Endothelial cell of umbilical vein (primary cell): Measurements from ENCODE around the gene CAMTA1. TPM values are rescaled to one million over a fixed set of nuclear protein-coding genes. Genes with fewer than 3 reads are reported as not detected.

Experiments used
- BruUV-seq: library from RNA; stranded (reverse); fragments of 400-500 nt; replicated peaks from 2 replicates; lab custom pipeline; 2021; lab: Mats Ljungman, UMichigan
- CTCF ChIA-PET: fragments of 300-600, 350-600 bp; sonication (Branson Sonifier 250); formaldehyde crosslinking; loops from one replicate; lab custom pipeline; 2021; ENCODE audit warnings: antibody characterized with exemption, inconsistent platforms; lab: Charles Lee
- POLR2A ChIA-PET: fragments of 300-600, 350-600 bp; sonication (Branson Sonifier 250); formaldehyde crosslinking; loops from one replicate; lab custom pipeline; 2021; ENCODE audit warnings: antibody characterized with exemption, inconsistent platforms; lab: Charles Lee
- DNase-seq: peaks from one replicate; pipeline ENCODE4 v3.0.0-alpha.2; 2011; ENCODE audit warnings: low read depth, low spot score
- FAIRE-seq: peaks from 2 replicates; lab custom pipeline; 2011; peaks lifted over from hg19 to GRCh38; lab: Jason Lieb, UNC
- H2AFZ ChIP-seq: 2 replicates; pipeline ENCODE4 v1.6.0; 2012; ENCODE audit warnings: low read depth, low read length, control low read depth, inconsistent platforms
- H3K27ac ChIP-seq: 2 replicates; pipeline ENCODE4 v1.5.1; 2011; ENCODE audit warnings: low read depth, mild to moderate bottlenecking, control low read depth, low read length, moderate library complexity; ENCODE audit not compliant: insufficient read depth
- H3K27me3 ChIP-seq, 2 experiments: 2 replicates each; pipeline versions ENCODE4 v1.6.0 to v1.6.1; 2011; ENCODE audit warnings: low read length in 2 of 2, mixed read lengths in 1 of 2; ENCODE audit not compliant: control insufficient read depth in 2 of 2, insufficient read depth in 2 of 2
- H3K36me3 ChIP-seq, 2 experiments: 2 replicates in 1 of 2; 3 replicates in 1 of 2; pipeline ENCODE4 v1.5.1; 2011; ENCODE audit warnings: low read length in 2 of 2, mild to moderate bottlenecking in 1 of 2, moderate library complexity in 1 of 2; ENCODE audit not compliant: control insufficient read depth in 2 of 2, insufficient read depth in 2 of 2; ENCODE audit errors: extremely low read depth in 1 of 2
- H3K4me1 ChIP-seq: 3 replicates; pipeline ENCODE4 v1.5.1; 2011; ENCODE audit warnings: mild to moderate bottlenecking, low read length; ENCODE audit not compliant: control insufficient read depth, insufficient read depth; ENCODE audit errors: extremely low read depth
- H3K4me2 ChIP-seq: 2 replicates; pipeline ENCODE4 v1.6.1; 2011; ENCODE audit warnings: low read length, control low read depth, mixed read lengths; ENCODE audit not compliant: insufficient read depth
- H3K4me3 ChIP-seq, 3 experiments: fragments of 200-600 bp in 1 of 3; sonication (generic), shearing (Covaris generic) in 1 of 3; replicated peaks in 1 of 3; 2 replicates each; pipeline ENCODE4 v1.5.1; 2011 to 2016; ENCODE audit warnings: control low read depth in 3 of 3, low read length in 3 of 3, mild to moderate bottlenecking in 2 of 3, inconsistent platforms in 1 of 3, low read depth in 1 of 3, moderate library complexity in 1 of 3; ENCODE audit not compliant: insufficient read depth in 1 of 3
- H3K79me2 ChIP-seq: 2 replicates; pipeline ENCODE4 v1.6.0; 2012; ENCODE audit warnings: low read length, inconsistent platforms; ENCODE audit not compliant: control insufficient read depth, insufficient read depth
- H3K9ac ChIP-seq: replicated peaks from 2 replicates; pipeline ENCODE3; 2011; ENCODE audit warnings: low read length, control low read depth; ENCODE audit not compliant: insufficient read depth; ENCODE audit errors: extremely low read depth
- H3K9me1 ChIP-seq: replicated peaks from 3 replicates; pipeline ENCODE4 v1.6.0; 2011; ENCODE audit warnings: mild to moderate bottlenecking, low read length; ENCODE audit not compliant: control insufficient read depth, insufficient read depth; ENCODE audit errors: extremely low read depth
- H3K9me3 ChIP-seq: replicated peaks from 2 replicates; pipeline ENCODE4 v1.5.1; 2012; ENCODE audit warnings: low read length, inconsistent platforms; ENCODE audit not compliant: control insufficient read depth, insufficient read depth
- H4K20me1 ChIP-seq: replicated peaks from 2 replicates; pipeline ENCODE3; 2011; ENCODE audit warnings: mild to moderate bottlenecking, low read length; ENCODE audit not compliant: control insufficient read depth, insufficient read depth; ENCODE audit errors: extremely low read depth
- CTCF ChIP-seq, 2 donors: IDR thresholded peaks; 1 replicate in 1 of 2; 2 replicates in 1 of 2; pipeline ENCODE4 v1.5.1; 2011; ENCODE audit warnings: low read length in 2 of 2, mild to moderate bottlenecking in 2 of 2, moderate library complexity in 2 of 2, control low read depth in 1 of 2, inconsistent platforms in 1 of 2, low read depth in 1 of 2; ENCODE audit not compliant: insufficient read depth in 1 of 2; ENCODE audit errors: extremely low read depth in 1 of 2
- EZH2 ChIP-seq: IDR thresholded peaks from 2 replicates; pipeline ENCODE4 v1.6.1; 2012; ENCODE audit warnings: borderline replicate concordance, low read depth, mild to moderate bottlenecking, moderate library complexity, low read length, inconsistent platforms; ENCODE audit not compliant: severe bottlenecking
- FOS ChIP-seq: IDR thresholded peaks from 2 replicates; pipeline ENCODE4 v1.6.1; 2011; ENCODE audit warnings: mild to moderate bottlenecking, low read length, moderate library complexity, borderline replicate concordance; ENCODE audit not compliant: insufficient read depth
- GATA2 ChIP-seq: IDR thresholded peaks from 2 replicates; pipeline ENCODE4 v1.7.0; 2011; ENCODE audit warnings: low read depth, mild to moderate bottlenecking, moderate library complexity, mixed read lengths, low read length; ENCODE audit not compliant: insufficient read length, insufficient read depth
- JUN ChIP-seq: IDR thresholded peaks from 2 replicates; pipeline ENCODE4 v1.6.1; 2011; ENCODE audit warnings: borderline replicate concordance, low read depth; ENCODE audit not compliant: insufficient read length, insufficient read depth
- MYC ChIP-seq: IDR thresholded peaks from one replicate; pipeline ENCODE4 v1.6.1; 2011; ENCODE audit warnings: mild to moderate bottlenecking, low read depth, low read length
- POLR2A ChIP-seq: IDR thresholded peaks from 2 replicates; pipeline ENCODE4 v1.6.1; 2012; ENCODE audit warnings: low read depth, mild to moderate bottlenecking, control low read depth, low read length
- POLR2AphosphoS5 ChIP-seq: IDR thresholded peaks from 2 replicates; pipeline ENCODE4 v1.6.1; 2012; ENCODE audit warnings: low read depth, mild to moderate bottlenecking, control low read depth, low read length, moderate library complexity; ENCODE audit not compliant: insufficient read depth
- dilution Hi-C: fragments of 300-500 bp; cut with MboI; formaldehyde crosslinking; loops from one replicate; pipeline ENCODE4 v1.15.0; 2019; ENCODE audit warnings: low sequenced_read_pairs; ENCODE audit not compliant: extremely low pct_ligation_motif_present
- intact Hi-C: fragments of 100-400 bp; cut with micrococcal nuclease; formaldehyde crosslinking; loops from one replicate; pipeline ENCODE4 v1.10.0; 2022
- polyA plus RNA-seq, 4 experiments: library from polyadenylated mRNA; depleted of rRNA in 3 of 4; stranded (reverse) in 3 of 4; unstranded in 1 of 4; fragments of >200 nt; gene quantifications; 2 replicates each; pipeline versions ENCODE4 v1.2.1 to v1.2.3, GENCODE V29; 2011 to 2012; ENCODE audit warnings: missing spikeins in 1 of 4
- total RNA-seq: library from RNA; stranded (reverse); gene quantifications from 2 replicates; pipeline ENCODE4 v1.2.3, GENCODE V29; 2021
- TF ChIP-seq, protein P1 (sequence below): IDR thresholded peaks from 2 replicates; pipeline ENCODE4 v1.6.1; 2011; ENCODE audit not compliant: insufficient read depth, insufficient read length

CAMTA1 gene
- total and polyA plus RNA-seq, 2 donors (not counting 3 experiments of a cell fraction or from before 2014, with no cell fraction given): 50.8 to 92.7 TPM

DNA sequence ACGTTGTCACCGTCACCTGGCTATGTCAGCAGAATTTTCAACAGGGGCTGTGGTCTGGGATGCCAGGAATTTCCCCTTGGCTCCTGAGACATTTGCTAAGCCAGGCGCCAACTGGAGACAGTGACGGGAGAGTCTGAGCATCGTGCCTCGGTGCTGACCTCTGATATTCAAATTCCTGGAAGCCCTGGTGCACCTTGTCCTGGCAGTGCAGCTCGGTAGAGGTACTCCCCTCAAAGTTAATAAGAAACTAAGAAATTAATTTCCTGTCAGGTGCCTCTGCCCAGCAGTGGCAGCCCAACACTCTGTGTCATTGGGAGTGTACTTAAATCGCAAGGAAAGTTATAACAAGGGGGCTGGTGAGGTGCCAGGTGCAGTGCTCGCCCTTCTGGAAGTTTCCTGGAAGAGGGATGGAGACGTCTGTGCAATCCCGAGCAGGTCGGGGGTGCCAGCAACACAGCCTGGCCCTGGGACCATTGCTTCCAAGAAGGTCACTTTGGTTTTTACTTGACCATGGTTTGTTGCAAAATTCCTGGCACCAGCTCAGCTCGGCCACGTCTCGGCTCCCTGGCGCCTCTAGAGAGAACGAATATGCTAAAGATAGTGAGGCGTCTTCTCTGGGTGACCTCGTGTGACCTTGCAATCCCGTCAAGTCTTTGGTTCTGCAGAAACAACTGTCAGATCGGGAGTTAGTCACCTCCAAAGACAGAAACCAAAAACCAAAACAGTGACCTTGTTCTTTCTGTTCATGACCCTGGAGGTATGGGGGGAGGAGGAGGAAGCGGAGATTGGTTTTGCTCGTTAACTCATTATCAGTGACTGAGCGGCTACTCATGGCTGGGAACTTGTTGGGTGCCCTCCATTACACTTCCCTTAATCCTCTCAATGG lies 836.3 kb downstream of the CAMTA1 start:
- FAIRE-seq (no peak), DNase-seq (no peak)
- dilution Hi-C loops (no loop called here), intact Hi-C loops (no loop called here)
- Histone ChIP-seq H3K9me1 (no peaks in the 10 kb centered on the region), H3K4me3 (no peak overlapping the region), H3K9ac (no peak overlapping the region), H2AFZ (no peak overlapping the region), H3K27ac (no peak overlapping the region), H3K4me1 (no peaks in the 10 kb centered on the region), H4K20me1 (no peaks in the 10 kb centered on the region), H3K36me3 (no peaks in the 10 kb centered on the region), H3K79me2 (no peaks in the 10 kb centered on the region), H3K27me3 (no peaks in the 10 kb centered on the region), H3K9me3 (no peaks in the 10 kb centered on the region), H3K4me2 (no peak overlapping the region)
- ChIA-PET POLR2A (no interaction called here), CTCF (no interaction called here)
- TF ChIP-seq GATA2 (no peak), CTCF (IDR thresholded peaks at IDR 0.05; ENCODE audit: extremely low read depth in 1 of 2, insufficient read depth in 1 of 2, low read depth in 1 of 2, low read length in 2 of 2) (no peak), JUN (no peak), POLR2A (no peak), MYC (no peak), FOS (no peak), POLR2AphosphoS5 (no peak), EZH2 (no peak)
- TF ChIP-seq, protein P1, sequence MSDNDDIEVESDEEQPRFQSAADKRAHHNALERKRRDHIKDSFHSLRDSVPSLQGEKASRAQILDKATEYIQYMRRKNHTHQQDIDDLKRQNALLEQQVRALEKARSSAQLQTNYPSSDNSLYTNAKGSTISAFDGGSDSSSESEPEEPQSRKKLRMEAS: no peak
- no TSS peak for BruUV-seq
